Bronchial epithelial cell (primary cell): Measurements from ENCODE around the gene SLC25A3. TPM values are rescaled to one million over a fixed set of nuclear protein-coding genes. Genes with fewer than 3 reads are reported as not detected.
"Not testable (repeated sequence)": the region's sequence is repeated elsewhere in the genome, so short reads cannot be mapped to it uniquely, and the experiment has no call there.

Experiments used
- DNase-seq: peaks from one replicate; pipeline ENCODE4 v3.0.0-alpha.2; 2010; ENCODE audit warnings: low read depth
- FAIRE-seq: peaks from 2 replicates; lab custom pipeline; 2011; peaks lifted over from hg19 to GRCh38; lab: Jason Lieb, UNC
- H3K27me3 ChIP-seq: 2 replicates; pipeline ENCODE4 v1.5.1; 2011; ENCODE audit warnings: low read length; ENCODE audit not compliant: control insufficient read depth, insufficient read depth
- H3K36me3 ChIP-seq: 2 replicates; pipeline ENCODE4 v1.5.1; 2011; ENCODE audit warnings: low read length; ENCODE audit not compliant: control insufficient read depth, insufficient read depth
- H3K4me3 ChIP-seq: 2 replicates; pipeline ENCODE4 v1.5.1; 2011; ENCODE audit warnings: mild to moderate bottlenecking, low read depth, low read length, control low read depth
- CTCF ChIP-seq: IDR thresholded peaks from 2 replicates; pipeline ENCODE4 v1.5.1; 2011; ENCODE audit warnings: mild to moderate bottlenecking, moderate library complexity, low read length, control low read depth, inconsistent platforms; ENCODE audit not compliant: insufficient read depth, severe bottlenecking
- total RNA-seq: library from RNA; depleted of rRNA; stranded (reverse); fragments of >200 nt; gene quantifications from 2 replicates; pipeline ENCODE4 v1.2.1, GENCODE V29; 2014

SLC25A3 gene
- total RNA-seq, 1 donor from 2014 or later, result 786 TPM

DNA sequence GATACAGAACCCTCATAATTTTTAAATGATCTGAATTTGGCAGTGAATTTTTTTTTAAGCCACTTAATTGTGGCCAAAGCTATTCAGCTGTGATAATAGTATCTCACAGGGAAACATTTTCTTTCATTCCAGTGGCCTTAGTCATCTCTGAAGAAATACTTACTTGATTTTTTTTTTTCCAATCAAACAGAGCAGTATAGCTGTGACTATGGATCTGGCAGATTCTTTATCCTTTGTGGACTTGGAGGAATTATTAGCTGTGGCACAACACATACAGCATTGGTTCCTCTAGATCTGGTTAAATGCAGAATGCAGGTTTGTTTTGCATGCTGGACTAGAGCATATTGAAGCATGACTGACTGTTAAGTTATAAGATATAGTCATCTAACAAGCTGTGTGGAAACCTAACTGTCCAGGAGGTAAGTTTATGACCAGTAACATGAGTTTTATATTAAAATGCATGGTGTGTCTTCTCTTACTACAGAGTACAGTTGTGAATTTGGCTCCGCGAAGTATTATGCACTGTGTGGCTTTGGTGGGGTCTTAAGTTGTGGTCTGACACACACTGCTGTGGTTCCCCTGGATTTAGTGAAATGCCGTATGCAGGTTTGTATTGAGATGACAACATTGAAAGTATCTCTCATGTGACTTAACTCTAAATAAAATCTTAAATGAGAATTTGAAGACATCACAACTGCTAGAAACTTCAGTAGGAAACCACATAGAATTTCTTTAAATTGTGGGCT is 1.9 kb downstream of the SLC25A3 start:
- no peak for FAIRE-seq
- Histone ChIP-seq H3K27me3 (no peaks in the 10 kb centered on the region), H3K36me3 (peaks cover 14% of the 10 kb centered on the region), H3K4me3 (peak overlapping the region; percentile 88)
- TF ChIP-seq CTCF, result no peak
- DNase-seq, result peak; percentile 74

DNA sequence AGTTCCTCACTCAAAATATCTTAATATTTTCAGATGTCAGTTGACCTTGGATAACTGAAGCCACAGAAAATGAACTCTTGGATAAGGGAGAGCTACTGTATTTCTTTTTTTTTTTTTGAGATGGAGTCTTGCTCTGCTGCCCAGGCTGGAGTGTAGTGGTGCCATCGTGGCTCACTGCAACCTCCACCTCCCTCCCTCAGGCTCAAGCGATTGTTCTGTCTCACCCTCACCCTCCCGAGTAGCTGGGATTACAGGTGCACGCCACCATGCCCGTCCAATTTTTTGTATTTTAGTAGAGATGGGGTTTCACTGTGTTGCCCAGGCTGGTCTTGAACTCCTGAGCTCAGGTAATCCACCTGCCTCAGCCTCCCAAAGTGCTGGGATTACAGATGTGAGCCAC is 3.8 kb downstream of the SLC25A3 start:
- FAIRE-seq, result not testable (repeated sequence)

DNA sequence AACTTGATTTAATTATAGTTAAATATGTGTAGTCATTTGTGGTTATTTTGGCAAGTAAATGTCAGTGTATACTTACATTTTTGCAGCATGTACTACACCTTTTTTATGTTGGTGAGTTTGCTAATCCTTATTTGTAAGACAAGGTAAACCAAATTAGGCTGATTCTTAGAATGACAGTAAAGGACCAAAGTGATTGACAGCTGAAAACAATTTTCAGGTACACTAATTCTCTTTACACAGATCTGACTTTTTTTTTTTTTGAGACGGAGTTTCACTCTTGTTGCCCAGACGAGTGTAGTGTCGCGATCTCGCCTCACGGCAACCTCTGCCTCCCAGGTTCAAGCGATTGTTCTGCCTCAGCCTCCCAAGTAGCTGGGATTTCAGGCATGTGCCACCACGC is 8.4 kb downstream of the SLC25A3 start:
- FAIRE-seq, result no peak
- no peak for TF ChIP-seq CTCF
- no peak for DNase-seq
- Histone ChIP-seq H3K4me3 (no peak overlapping the region), H3K27me3 (no peaks in the 10 kb centered on the region), H3K36me3 (peaks cover 11% of the 10 kb centered on the region)

More for the DNA sequence above, 3.8 kb downstream of the SLC25A3 start:
- H3K4me3 ChIP-seq, DNase-seq, H3K27me3 ChIP-seq: not testable (repeated sequence)
- peaks cover 16% of the 10 kb centered on the region for H3K36me3 ChIP-seq

DNA sequence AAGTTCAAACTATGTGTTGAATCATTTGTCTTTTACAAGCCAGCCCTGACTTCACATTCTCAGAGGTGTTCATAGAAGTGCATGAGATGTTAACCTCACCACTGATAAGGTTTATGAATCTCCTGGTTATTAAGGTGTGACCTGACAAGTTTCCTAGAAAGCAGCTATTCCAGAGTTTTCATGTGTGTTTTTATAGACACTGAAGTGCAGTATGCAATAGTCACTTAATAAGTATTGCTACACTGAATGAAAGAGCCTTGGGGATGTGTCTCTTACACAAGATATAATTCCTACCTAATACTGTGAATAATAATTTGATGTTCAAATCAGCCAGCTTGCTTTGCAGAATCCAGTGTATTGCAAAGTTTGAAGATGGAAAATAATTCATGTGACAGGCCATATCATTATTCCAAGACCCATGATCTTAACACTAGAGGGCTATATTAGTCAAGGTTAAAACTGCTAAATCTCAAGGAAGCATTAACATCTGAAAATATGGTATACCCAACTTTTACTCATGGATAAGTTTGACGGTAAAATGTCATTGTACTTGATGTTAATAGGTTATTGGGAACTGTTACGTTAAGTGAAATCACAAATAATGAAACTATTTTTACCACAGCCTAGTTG is 13.0 kb downstream of the SLC25A3 start:
- no peak overlapping the region for H3K4me3 ChIP-seq
- FAIRE-seq (no peak), DNase-seq (peak; percentile 18)
- TF ChIP-seq CTCF, result no peak
- H3K36me3 ChIP-seq, result no peaks in the 10 kb centered on the region
- H3K27me3 ChIP-seq, result no peaks in the 10 kb centered on the region

- FAIRE-seq, result no peak
- TF ChIP-seq CTCF, result no peak
- DNase-seq, result no peak
- H3K36me3 ChIP-seq, result no peaks in the 10 kb centered on the region
- H3K27me3 ChIP-seq, result no peaks in the 10 kb centered on the region
- no peak overlapping the region for H3K4me3 ChIP-seq
Observed at GRCh38 chr12:98610596-98610995, 17.1 kb downstream of the SLC25A3 start.

- no peaks in the 10 kb centered on the region for H3K36me3 ChIP-seq
- TF ChIP-seq CTCF, result no peak
- FAIRE-seq, result no peak
- DNase-seq, result no peak
- H3K27me3 ChIP-seq, result no peaks in the 10 kb centered on the region
- H3K4me3 ChIP-seq, result no peak overlapping the region
Observed at GRCh38 chr12:98612696-98613334, 19.3 kb downstream of the SLC25A3 start.
